H9 (cell line): ENCODE measurements around the gene LMBR1. TPM values are rescaled to one million over a fixed set of nuclear protein-coding genes. Genes with fewer than 3 reads are reported as not detected.
"Not testable (repeated sequence)": the region's sequence is repeated elsewhere in the genome, so short reads cannot be mapped to it uniquely, and the experiment has no call there.

Experiments
- DNase-seq: peaks from one replicate; pipeline ENCODE4 v3.0.0-alpha.2; 2017
- H2AFZ ChIP-seq: one replicate; pipeline ENCODE4 v1.6.1; 2013; ENCODE audit warnings: mild to moderate bottlenecking, low read length, control low read depth, moderate library complexity
- H2AK5ac ChIP-seq: 2 replicates; pipeline ENCODE4 v1.6.1; 2013; ENCODE audit warnings: low read length, control low read depth, mixed read lengths; ENCODE audit not compliant: insufficient read length
- H2BK120ac ChIP-seq: one replicate; pipeline ENCODE4 v1.6.1; 2013; ENCODE audit warnings: low read depth, mild to moderate bottlenecking, low read length, control low read depth, inconsistent platforms; ENCODE audit not compliant: poor library complexity, severe bottlenecking
- H2BK12ac ChIP-seq: 2 replicates; pipeline ENCODE4 v1.6.1; 2013; ENCODE audit warnings: low read length, control low read depth, mixed read lengths, low read depth; ENCODE audit not compliant: insufficient read length
- H2BK15ac ChIP-seq: 2 replicates; pipeline ENCODE4 v1.6.1; 2013; ENCODE audit warnings: low read depth, low read length, control low read depth
- H2BK20ac ChIP-seq: one replicate; pipeline ENCODE4 v1.6.1; 2013; ENCODE audit warnings: low read depth, mild to moderate bottlenecking, low read length, control low read depth, inconsistent platforms; ENCODE audit not compliant: poor library complexity, severe bottlenecking
- H2BK5ac ChIP-seq: 2 replicates; pipeline ENCODE4 v1.6.1; 2013; ENCODE audit warnings: low read length, control low read depth, mixed read lengths; ENCODE audit not compliant: insufficient read length
- H3K14ac ChIP-seq: 2 replicates; pipeline ENCODE4 v1.6.1; 2013; ENCODE audit warnings: low read length, control low read depth; ENCODE audit not compliant: insufficient read depth
- H3K18ac ChIP-seq: 2 replicates; pipeline ENCODE4 v1.6.1; 2013; ENCODE audit warnings: low read depth, mild to moderate bottlenecking, mixed read lengths, low read length, control low read depth; ENCODE audit not compliant: insufficient read length
- H3K23ac ChIP-seq: 2 replicates; pipeline ENCODE4 v1.6.1; 2013; ENCODE audit warnings: low read length, control low read depth, mixed read lengths, low read depth; ENCODE audit not compliant: insufficient read length
- H3K23me2 ChIP-seq: 2 replicates; pipeline ENCODE4 v1.6.1; 2013; ENCODE audit warnings: low read depth, mild to moderate bottlenecking, mixed read lengths, low read length, control low read depth; ENCODE audit not compliant: insufficient read length, poor library complexity, severe bottlenecking
- H3K27ac ChIP-seq: 2 replicates; pipeline ENCODE4 v1.5.1; 2013; ENCODE audit warnings: low read length, control low read depth, mixed read lengths, low read depth; ENCODE audit not compliant: insufficient read length
- H3K27me3 ChIP-seq: 2 replicates; pipeline ENCODE4 v1.6.1; 2013; ENCODE audit warnings: low read length, control low read depth, inconsistent platforms; ENCODE audit not compliant: insufficient read depth
- H3K4ac ChIP-seq: 2 replicates; pipeline ENCODE4 v1.6.1; 2013; ENCODE audit warnings: low read depth, mild to moderate bottlenecking, control low read depth, inconsistent platforms, low read length, moderate library complexity
- H3K4me1 ChIP-seq: 2 replicates; pipeline ENCODE4 v1.6.1; 2013; ENCODE audit warnings: low read length, control low read depth, inconsistent platforms; ENCODE audit not compliant: insufficient read depth
- H3K4me2 ChIP-seq: 2 replicates; pipeline ENCODE4 v1.6.1; 2013; ENCODE audit warnings: low read length, control low read depth, mixed read lengths; ENCODE audit not compliant: insufficient read length, insufficient read depth
- H3K56ac ChIP-seq: 2 replicates; pipeline ENCODE4 v1.6.1; 2013; ENCODE audit warnings: low read depth, mild to moderate bottlenecking, mixed read lengths, low read length, control low read depth; ENCODE audit not compliant: insufficient read length
- H3K79me1 ChIP-seq: 2 replicates; pipeline ENCODE4 v1.6.1; 2013; ENCODE audit warnings: low read depth, mild to moderate bottlenecking, moderate library complexity, low read length, control low read depth, inconsistent platforms; ENCODE audit not compliant: insufficient read depth, poor library complexity, severe bottlenecking
- H3K79me2 ChIP-seq: 2 replicates; pipeline ENCODE4 v1.6.1; 2013; ENCODE audit warnings: low read length, control low read depth, inconsistent platforms; ENCODE audit not compliant: insufficient read depth
- H3K9ac ChIP-seq: 2 replicates; pipeline ENCODE4 v1.6.1; 2013; ENCODE audit warnings: low read length, control low read depth, mixed read lengths; ENCODE audit not compliant: insufficient read length; ENCODE audit errors: extremely low read depth
- H3K9me3 ChIP-seq: one replicate; pipeline ENCODE4 v1.6.1; 2013; ENCODE audit warnings: low read depth, low read length, inconsistent platforms; ENCODE audit not compliant: control insufficient read depth
- H3T11ph ChIP-seq: one replicate; pipeline ENCODE4 v1.6.1; 2013; ENCODE audit warnings: mild to moderate bottlenecking, low read length, control low read depth, inconsistent platforms
- H4K20me1 ChIP-seq: one replicate; pipeline ENCODE4 v1.6.1; 2013; ENCODE audit not compliant: control insufficient read depth, insufficient read length, insufficient read depth
- H4K5ac ChIP-seq: 2 replicates; pipeline ENCODE4 v1.6.1; 2013; ENCODE audit warnings: low read depth, mild to moderate bottlenecking, mixed read lengths, low read length, control low read depth; ENCODE audit not compliant: insufficient read length
- H4K8ac ChIP-seq: replicated peaks from 2 replicates; pipeline ENCODE4 v1.6.1; 2013; ENCODE audit warnings: low read length, control low read depth, mixed read lengths, low read depth; ENCODE audit not compliant: insufficient read length
- H4K91ac ChIP-seq: 2 replicates; pipeline ENCODE4 v1.6.1; 2013; ENCODE audit warnings: low read depth, mild to moderate bottlenecking, moderate library complexity, mixed read lengths, low read length, control low read depth; ENCODE audit not compliant: insufficient read length
- H3K27ac Mint-ChIP-seq, 3 experiments: 2 replicates in 2 of 3; 3 replicates in 1 of 3; pipeline ENCODE4 v1.8.0; 2020 to 2021; ENCODE audit warnings: mixed read lengths in 3 of 3, mild to moderate bottlenecking in 1 of 3, moderate library complexity in 1 of 3
- H3K27me3 Mint-ChIP-seq: 2 replicates; pipeline ENCODE4 v1.8.0; 2021; ENCODE audit warnings: low read depth, mild to moderate bottlenecking, moderate library complexity, mixed read lengths
- H3K36me3 Mint-ChIP-seq, 3 experiments: 2 replicates in 2 of 3; 3 replicates in 1 of 3; pipeline ENCODE4 v1.8.0; 2020 to 2021; ENCODE audit warnings: low read depth in 3 of 3, mixed read lengths in 3 of 3; ENCODE audit not compliant: insufficient read depth in 1 of 3
- H3K4me1 Mint-ChIP-seq, 2 experiments: 2 replicates each; pipeline ENCODE4 v1.8.0; 2020; ENCODE audit warnings: mixed read lengths in 2 of 2
- H3K4me3 Mint-ChIP-seq, 2 experiments: 2 replicates in 1 of 2; 3 replicates in 1 of 2; pipeline ENCODE4 v1.8.0; 2020 to 2021; ENCODE audit warnings: mild to moderate bottlenecking in 2 of 2, mixed read lengths in 2 of 2, moderate library complexity in 1 of 2
- H3K9me3 Mint-ChIP-seq, 2 experiments: 2 replicates in 1 of 2; 3 replicates in 1 of 2; pipeline ENCODE4 v1.8.0; 2020; ENCODE audit warnings: mild to moderate bottlenecking in 2 of 2, mixed read lengths in 2 of 2, moderate library complexity in 1 of 2
- WGBS: extraction: QIAGEN DNeasy Blood & Tissue Kit; methylation state at CpG from one replicate; pipeline ENCODE4 v1.1.7; 2013; ENCODE audit warnings: missing lambda C conversion rate, low lambda C conversion rate, mixed read lengths; ENCODE audit not compliant: insufficient read length; ENCODE audit errors: extremely low coverage; 5-methylcytosine and 5-hydroxymethylcytosine counted together
- total RNA-seq: library from RNA; stranded (reverse); gene quantifications from 2 replicates; pipeline ENCODE4 v1.2.1, GENCODE V29; 2021

LMBR1 gene
- total RNA-seq, 1 experiment from 2014 or later, result 62.3 TPM

GRCh38 chr7:156698512-156698911, 194.5 kb downstream of the LMBR1 start:
- not testable (repeated sequence) for H4K20me1 ChIP-seq, H3K27ac Mint-ChIP-seq, H2AFZ ChIP-seq, H3K4ac ChIP-seq, H3K27me3 ChIP-seq, H3K4me1 ChIP-seq, H3K4me1 Mint-ChIP-seq, H3K79me1 ChIP-seq, H2BK5ac ChIP-seq, H3K27ac ChIP-seq, H3K23me2 ChIP-seq, H3T11ph ChIP-seq, DNase-seq, H3K56ac ChIP-seq, H4K8ac ChIP-seq, H3K18ac ChIP-seq, H2BK20ac ChIP-seq, H3K27me3 Mint-ChIP-seq, H3K9me3 ChIP-seq, H2AK5ac ChIP-seq, H3K14ac ChIP-seq, H3K9ac ChIP-seq, H4K5ac ChIP-seq, H3K4me3 Mint-ChIP-seq, H2BK120ac ChIP-seq, H2BK12ac ChIP-seq, H4K91ac ChIP-seq, H2BK15ac ChIP-seq, H3K4me2 ChIP-seq, H3K79me2 ChIP-seq, H3K23ac ChIP-seq
- Mint-ChIP-seq H3K9me3 (peaks cover 40 to 54% of the 10 kb centered on the region in 2 experiments), H3K36me3 (peaks cover 55 to 61% (median 60%) of the 10 kb centered on the region in 3 experiments)
- no CpG with 5 or more reads among the region's 4 CpGs for WGBS

DNA sequence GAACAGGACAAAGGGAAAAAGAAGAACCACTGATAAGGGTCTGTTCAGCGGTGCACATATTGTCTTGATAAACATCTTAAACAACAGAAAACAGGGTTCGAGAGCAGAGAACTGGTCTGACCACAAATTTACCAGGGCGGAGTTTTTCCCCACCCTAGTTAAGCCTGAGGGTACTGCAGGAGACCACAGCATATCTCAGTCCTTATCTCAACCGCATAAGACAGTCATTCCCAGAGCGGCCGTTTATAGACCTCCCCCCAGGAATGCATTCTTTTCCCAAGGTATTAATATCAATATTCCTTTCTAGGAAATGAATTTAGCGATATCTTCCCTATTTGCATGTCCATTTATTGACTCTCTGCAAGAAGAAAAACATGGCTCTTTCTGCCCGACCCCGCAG, 195.7 kb downstream of the LMBR1 start:
- not testable (repeated sequence) for H3K56ac ChIP-seq, H3K27ac ChIP-seq, H3K4me1 Mint-ChIP-seq, H3K9me3 ChIP-seq, H3T11ph ChIP-seq, H4K20me1 ChIP-seq, H4K5ac ChIP-seq, H3K4me1 ChIP-seq, H3K79me1 ChIP-seq, H4K91ac ChIP-seq, H3K23ac ChIP-seq, H3K4ac ChIP-seq, H3K23me2 ChIP-seq, H3K4me3 Mint-ChIP-seq, H3K4me2 ChIP-seq, DNase-seq, H3K18ac ChIP-seq, H2BK5ac ChIP-seq, H3K14ac ChIP-seq, H2BK120ac ChIP-seq, H2AK5ac ChIP-seq, H2BK20ac ChIP-seq, H2AFZ ChIP-seq, H3K27ac Mint-ChIP-seq, H3K79me2 ChIP-seq, H2BK12ac ChIP-seq, H2BK15ac ChIP-seq, H3K27me3 ChIP-seq, H4K8ac ChIP-seq, H3K9ac ChIP-seq, H3K27me3 Mint-ChIP-seq
- peaks cover 48 to 56% (median 54%) of the 10 kb centered on the region in 3 experiments for H3K36me3 Mint-ChIP-seq
- H3K9me3 Mint-ChIP-seq, result peaks cover 39 to 50% of the 10 kb centered on the region in 2 experiments
- WGBS, result no CpG with 5 or more reads among the region's 9 CpGs
